ENCODE data around the gene CREB3L2. TPM values are rescaled to one million over a fixed set of nuclear protein-coding genes. Genes with fewer than 3 reads are reported as not detected.
"Not testable (repeated sequence)": the region's sequence is repeated elsewhere in the genome, so short reads cannot be mapped to it uniquely, and the experiment has no call there.

The CREB3L2 gene
- total RNA-seq, 1 experiment from 2014 or later, result 40.6 TPM

DNA sequence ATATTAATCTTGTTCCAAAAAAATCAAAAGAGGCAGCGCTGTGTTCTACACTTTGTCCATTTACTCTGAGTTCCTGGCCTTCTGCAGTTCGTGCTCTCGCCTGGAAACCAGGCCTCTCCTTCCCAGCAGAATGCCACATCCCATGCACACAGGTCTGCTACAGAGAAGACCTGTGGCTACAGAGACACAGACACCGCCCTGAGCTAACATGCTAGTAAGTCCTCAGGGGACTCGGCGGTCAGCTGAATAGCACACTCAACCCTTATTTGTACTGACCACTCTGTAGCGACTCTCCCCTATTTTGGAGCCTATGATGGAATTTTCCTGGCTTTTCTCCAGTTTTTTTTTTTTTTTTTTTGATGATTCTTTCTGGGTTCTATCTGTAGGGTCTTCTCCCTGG is 12.8 kb downstream of the CREB3L2 start:
- DNase-seq (ENCODE audit: low read depth), result peak; percentile 51

DNA sequence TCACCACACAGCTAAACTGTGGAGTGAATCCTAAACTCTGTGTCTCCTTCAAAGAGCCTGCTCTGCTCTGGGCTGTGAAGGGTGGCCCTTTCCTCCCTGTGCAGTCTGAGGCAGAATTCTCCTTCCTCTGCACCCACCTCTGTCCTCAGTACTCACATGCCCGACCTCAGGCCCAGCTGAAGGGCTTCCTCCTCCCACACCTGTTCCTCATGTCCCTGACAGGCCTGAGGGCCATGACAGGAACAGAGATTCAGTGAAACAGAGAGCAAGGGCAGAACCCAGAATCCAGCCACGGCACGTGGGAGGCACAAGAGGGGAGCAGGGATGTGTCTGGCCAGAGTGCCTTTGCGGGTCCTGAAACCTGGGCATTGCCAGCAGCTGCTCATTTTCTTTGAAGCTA is 13.9 kb downstream of the CREB3L2 start:
- DNase-seq (ENCODE audit: low read depth), result peak; percentile 70

DNA sequence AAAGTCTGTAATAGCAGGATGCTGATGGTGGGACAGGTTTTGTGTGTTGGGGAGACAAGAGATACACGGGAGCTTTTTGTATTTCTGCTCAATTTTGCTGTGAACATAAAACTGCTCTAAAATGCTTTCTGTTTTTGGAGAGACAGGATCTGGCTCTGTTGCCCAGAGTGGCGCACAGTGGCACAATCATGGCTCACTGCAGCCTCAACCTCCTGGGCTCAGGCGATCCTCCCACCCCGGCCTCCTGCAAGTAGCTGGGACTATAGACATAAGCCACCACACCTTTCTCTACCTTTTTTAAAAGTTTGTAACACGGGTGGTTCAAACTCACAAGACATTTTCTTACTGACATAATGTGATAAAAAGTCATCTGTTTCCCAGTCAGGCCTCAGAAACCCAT is 14.3 kb downstream of the CREB3L2 start:
- no peak for DNase-seq (ENCODE audit: low read depth)

DNA sequence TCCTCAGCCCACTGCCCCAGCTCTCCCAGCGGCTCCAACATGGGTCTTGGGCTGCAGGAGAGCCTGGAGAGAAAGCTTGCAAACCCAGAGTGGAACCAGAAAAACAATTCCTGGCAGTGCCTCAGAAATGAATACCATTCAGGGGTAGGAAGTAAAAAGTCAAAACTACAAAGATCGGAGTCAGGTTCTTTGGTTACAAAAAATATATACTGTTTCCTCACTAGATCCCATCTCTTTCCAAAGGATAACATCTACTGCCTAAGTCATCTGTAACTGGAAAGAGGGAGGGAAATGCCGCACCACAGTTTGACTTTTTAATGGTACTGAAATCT is 14.9 kb downstream of the CREB3L2 start:
- DNase-seq (ENCODE audit: low read depth), result no peak

DNA sequence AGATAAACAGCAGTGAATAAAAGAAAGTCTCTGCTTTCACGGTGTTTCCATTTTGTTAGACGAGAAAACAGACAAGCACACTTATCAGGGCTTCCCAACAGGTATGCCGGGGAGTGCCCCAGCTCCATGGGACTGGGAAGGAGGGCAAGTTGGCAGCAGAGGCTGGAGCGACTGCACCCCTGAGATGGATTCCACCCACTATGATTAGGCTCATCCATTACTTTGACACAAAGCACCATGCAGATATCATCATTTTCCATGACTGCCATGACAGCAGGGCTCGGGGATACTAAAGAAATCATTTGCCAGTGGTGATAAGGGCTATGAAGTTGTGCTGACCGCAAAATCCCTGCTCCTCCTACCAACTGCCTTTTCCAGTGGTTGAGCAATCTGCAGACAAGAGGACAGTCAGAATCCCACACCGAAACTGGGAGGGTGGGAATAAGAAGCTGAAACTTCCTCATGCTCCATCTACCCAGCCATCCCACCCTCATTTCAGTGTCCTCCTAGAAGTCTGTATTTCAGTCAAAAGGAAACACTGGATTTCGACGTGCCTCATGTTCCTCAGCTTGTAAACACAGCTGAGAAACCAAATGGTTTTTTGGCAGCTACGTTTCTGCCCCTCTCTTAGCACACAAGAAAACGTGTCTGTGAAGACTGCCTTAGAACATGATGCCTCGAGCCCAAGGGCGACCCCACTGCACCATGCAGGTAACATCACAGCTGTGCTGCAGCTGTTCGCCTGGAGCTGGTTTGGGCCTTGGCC is 15.5 kb downstream of the CREB3L2 start:
- DNase-seq (ENCODE audit: low read depth), result peak; percentile 93

DNA sequence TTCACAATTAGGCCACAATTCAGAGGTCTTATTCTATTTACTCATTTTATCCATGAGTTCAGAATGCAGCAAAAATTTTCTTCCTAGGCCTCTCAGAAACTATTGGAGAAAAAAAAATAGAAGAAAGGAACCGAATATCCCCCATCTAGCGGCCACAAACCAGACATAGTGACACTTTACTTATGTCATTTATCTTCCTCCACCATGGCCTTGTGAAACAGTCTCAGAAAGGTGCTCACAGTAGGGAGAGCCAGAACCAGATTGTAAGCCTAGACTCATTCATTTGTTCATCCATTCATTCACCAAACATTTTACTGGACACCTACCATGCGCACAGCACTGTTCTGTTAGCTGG is 16.0 kb downstream of the CREB3L2 start:
- no peak for DNase-seq (ENCODE audit: low read depth)

DNA sequence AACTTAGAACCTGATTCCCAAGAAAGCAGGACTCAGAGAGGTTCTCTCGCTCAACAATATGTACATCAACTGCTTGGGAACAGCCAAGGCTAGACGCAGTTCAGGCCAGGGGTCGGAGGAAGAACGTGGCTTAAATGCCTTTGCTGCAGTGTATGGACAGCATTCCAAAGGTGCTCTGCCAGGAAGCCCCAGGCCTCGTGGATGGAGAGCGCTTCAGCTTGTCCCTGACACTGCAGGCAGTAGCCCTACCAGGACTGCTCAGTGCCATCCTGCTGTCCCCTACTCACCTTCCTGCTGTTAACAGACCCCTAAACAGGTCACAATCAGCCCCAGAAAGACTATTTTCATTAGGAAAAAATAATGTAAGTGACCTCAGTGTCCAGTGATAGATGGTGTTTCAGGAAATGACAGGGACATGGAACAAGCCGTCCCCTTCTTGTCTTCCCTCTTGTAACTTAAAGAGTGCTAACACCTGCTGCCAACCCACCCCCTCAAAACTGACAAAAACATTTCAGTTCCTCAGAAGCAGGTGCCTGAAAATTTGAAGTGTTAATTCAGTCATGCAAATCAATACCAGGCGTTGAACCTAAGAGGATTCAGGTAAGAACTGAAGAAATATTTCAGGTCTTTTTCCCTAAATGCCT is 16.5 kb downstream of the CREB3L2 start:
- DNase-seq (ENCODE audit: low read depth), result no peak

DNA sequence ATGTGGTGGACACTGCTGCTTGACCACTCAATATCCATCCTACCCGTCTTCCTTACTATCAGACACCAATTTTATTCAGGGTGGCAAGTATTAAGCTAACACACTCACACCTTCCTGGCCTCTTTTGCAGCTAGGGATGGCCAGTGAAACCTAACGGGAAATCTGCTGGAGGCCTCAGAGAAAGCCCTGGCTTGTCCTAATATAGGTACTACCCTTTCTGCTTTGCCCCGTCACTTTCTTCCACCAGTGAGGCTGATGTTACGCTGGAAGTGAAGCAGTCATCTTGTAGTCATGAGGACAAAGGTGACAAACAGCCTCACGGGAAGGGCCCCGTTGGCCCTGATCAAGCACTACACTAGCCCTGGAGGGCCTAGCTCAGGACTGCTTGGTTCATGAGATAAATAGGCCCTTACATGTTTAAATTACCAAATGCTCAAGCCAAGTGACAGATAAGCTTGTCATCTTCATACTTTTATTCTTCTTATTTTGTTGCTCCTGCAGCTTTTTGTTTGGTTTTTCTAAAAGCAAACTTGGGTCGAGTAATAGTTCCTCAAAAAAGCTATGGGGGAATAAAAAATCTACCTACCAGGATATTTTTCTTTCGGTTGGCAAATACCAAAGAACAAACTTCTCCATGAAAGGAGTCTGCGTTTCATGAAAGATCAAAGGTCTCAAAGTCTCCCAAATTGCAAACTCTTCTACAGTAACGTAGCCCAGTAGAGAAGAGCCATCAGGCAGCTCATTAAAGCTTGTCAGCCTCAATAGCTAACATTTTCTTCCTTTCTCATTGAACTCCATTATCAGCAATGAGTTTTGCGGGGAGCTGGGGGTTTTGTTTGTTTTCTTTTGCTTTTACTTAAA is 17.5 kb downstream of the CREB3L2 start:
- DNase-seq (ENCODE audit: low read depth), result no peak

DNA sequence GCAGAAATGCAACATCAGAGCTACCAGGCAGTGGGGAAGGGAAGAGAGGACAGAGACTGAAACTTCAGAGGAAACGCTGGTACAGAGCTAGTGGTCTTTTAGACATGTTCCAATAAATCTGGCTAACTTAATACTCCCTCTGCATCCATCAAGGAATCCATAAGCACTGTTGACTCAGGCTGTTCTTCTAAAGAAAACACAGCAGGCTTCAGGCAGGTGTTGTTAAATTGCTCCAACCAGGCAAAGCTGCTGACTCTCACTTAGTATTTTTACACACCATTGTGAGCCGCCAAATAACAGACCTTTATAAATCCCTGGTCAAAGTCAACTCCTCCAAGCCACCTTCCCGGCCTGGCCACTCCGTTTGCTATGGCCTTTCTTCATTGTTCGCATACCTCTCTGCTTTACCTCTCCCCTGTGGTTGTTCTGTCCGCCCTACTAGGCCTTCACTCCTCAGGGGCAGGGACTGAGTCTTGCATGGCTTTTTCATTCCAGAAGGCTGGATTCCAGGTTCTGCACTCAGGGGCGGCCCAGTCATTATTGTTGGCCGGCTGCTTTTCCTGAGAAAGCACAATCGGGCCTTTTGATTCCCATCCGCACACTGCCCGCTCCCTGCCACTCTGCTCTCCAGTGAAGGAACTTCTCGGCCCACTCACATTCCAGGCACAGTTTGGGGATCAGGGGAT is 18.4 kb downstream of the CREB3L2 start:
- no peak for DNase-seq (ENCODE audit: low read depth)

DNA sequence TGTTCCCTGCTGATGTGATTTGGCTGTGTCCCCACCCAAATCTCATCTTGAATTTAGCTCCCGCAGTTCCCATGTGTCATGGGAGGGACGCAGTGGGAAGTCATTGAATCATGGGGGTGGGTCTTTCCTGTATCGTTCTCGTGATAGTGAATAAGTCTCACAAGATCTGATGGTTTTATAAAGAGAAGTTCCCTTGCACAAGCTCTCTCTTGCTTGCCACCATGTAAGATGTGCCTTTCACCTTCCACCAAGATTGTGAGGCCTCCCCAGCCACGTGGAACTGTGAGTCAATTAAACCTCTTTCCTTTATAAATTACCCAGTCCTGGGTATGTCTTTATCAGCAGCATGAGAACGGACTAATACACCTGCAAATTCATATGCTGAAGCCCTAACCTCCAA is 19.5 kb downstream of the CREB3L2 start:
- DNase-seq (ENCODE audit: low read depth), result not testable (repeated sequence)

DNA sequence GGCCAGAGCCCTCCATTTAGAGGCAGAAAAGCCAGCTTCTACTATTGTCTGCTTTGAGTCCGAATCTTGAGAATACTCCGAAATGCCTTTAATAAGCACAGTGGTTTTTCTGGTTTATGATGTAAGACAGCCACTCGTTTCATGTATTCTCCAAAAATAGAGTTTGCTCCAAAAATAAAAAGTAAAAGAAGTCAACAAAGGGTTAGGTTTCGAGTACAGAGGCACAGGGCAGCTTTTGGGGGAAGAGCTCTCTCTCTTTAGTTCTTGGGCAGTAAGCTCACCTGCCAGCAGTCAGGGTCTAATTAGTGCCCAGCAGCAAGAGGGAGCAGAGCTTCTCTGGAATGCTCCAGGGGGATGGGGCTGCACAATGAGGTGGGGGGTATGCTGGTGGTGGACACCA is 20.2 kb downstream of the CREB3L2 start:
- DNase-seq (ENCODE audit: low read depth), result peak; percentile 47

DNA sequence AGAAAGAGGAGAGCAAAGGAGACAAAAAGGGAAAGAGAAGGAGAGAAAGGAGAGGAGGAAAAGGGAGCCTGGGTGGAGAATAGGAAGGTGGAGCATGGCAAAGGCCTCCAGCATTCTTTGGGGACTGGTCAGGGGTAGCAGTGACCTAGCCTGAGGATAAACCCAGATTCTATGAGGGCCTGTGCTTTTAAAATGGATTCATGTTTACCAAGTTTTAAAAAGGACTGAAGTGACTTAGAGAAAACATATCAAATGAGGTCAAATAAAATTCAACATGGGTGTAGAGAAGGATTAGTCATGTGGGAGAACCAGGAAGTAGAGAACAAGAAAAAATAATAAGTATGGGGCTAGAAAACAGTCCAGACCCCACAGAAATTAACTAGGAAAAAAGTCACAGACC is 20.7 kb downstream of the CREB3L2 start:
- peak; percentile 38 for DNase-seq (ENCODE audit: low read depth)

DNA sequence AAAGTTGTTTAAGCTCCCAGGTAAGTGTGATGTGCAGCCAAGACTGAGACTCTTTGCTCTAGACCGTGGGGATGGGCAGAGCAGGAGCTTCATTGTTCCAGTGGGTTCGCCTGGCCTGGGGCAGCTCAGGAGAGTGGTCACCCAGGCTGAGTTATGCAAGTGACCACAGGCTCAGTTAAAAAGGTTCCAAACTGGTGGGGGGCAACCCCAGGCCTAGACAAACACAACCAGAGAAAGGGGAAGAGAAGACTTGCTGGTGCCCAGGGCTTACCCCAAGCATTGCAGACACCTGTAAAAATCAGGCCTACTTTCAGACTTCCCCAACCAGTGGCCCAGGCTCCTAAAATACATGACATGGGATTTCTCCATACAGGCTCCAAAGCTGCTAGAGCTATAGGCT is 21.6 kb downstream of the CREB3L2 start:
- DNase-seq (ENCODE audit: low read depth), result no peak

DNA sequence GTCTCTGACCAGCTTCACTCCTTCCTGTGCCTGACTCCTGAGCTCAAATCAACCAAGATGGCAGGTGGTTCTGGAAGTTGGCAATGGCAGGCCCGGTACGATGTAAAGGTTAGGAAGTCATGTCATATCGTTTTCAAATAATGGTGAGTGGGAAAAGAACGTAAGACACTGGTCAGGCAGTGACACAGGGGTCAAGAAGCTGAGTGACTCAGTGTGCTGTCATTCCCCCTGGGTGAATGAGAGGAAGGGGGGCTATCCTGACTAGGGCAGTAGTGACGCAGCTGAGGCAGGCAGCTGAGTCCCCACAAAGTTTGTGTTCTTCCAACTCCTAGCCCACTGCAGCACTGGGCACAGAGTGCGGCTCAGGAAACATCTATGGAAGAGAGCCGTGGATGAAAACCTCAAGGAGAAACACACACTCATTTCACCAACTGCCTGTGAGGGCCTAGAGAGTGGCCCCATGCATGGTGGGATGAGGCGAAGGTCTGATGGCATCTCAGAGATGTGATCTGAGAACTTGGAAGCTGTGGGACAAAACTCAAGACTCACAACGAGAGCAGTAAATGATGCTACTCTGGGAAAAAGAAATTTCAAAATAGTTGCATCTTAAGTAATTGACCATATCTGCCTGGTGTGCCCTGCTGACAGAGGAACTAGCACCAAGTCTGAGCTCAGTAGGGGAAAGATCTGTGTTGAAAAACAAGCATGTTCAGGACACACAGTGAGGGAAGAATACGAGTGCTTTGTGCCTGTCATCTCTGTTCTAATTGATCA is 23.2 kb downstream of the CREB3L2 start:
- peak; percentile 100 for DNase-seq (ENCODE audit: low read depth)

DNA sequence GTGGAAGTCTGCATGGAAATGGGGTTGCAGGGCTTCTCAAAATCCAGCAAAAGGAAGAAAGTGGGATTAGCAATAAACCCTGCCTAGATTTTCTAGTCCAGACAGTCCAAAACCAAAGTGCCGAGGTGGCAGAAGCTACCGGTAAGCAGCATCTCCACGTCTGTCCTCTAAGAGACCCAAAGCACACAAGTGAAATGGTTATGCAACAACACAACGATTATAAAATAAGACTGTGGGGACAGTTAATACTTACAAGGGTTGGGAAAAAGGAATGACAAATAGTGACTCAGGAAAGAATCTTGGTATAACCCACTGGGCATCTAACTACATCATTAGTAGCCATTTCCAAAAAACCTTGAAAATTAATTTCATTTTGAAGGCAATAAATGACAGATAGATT is 24.7 kb downstream of the CREB3L2 start:
- DNase-seq (ENCODE audit: low read depth), result peak; percentile 75

DNA sequence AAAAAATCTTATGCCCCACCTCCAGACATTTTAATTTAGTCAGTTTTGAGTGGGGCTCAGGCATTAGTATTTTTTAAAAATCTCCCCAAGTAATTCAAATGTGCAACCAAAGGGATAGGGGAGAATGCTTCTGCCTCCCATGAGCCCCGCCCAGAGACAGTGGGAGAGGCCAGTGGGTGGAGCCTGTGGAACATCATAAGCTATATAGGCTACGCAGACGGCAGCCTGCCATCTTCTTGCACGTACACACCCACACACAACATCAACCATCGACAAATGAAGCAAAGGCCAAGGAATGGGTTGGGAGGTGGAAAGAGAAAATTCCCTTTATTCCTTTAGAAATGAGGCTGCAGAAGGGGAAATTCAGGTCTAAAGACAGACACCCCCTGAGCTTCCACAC is 25.2 kb downstream of the CREB3L2 start:
- DNase-seq (ENCODE audit: low read depth), result no peak

DNA sequence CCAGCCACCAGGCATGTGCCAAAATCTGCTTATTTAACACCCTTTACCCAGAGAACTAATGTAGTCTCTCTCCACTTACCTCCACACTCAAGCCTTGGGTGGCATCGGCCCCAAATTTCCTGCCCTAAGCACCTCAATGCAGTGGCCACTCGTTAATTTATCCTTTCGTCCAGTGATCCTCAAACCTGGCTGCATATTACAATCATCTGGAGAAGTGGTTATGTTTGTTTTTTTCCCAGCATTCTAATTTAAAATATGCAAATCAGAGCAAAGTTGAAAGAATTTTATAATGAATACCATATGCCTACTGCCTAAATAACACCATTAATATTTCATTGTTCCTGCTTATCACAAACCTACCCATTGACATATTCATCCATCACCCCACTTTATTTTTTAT is 25.7 kb downstream of the CREB3L2 start:
- no peak for DNase-seq (ENCODE audit: low read depth)

DNA sequence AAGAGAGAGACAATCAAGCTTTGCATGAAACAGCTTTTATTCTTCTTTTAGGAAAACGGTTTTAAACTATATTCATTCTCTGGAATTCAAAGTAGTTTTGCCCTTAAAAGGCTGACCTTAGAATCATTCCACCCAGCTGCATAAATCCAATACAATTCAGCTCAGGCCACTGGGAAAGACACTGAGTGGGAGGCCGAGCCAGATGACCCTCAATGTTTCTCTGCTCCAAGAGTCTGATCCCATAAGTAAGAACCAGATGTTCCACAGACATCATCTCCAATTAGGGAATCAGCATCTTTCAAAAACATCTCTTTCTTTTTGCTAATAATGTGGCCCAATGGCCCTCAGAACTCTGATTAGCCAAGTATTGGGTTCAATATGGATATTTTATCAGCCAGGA is 26.1 kb downstream of the CREB3L2 start:
- no peak for DNase-seq (ENCODE audit: low read depth)

DNA sequence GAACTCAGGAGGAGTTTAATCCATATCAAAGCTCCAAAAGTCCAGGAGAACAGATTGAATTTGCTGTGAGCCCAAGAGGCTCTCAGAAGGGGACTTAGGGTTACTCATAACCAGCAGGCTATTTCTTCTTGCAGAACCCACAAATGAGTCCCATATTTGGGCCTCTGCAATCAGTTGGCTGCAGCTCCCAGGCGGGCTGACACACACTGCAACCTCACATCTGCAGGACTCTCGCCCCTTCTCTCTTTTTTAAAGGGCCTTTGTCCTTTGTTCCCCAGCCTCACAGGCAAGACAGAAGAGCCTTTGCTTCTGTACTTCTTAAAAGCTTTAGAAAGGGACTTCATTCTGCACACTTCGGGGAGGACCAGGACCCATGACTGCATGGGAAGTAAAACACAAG is 26.7 kb downstream of the CREB3L2 start:
- DNase-seq (ENCODE audit: low read depth), result peak; percentile 77

DNA sequence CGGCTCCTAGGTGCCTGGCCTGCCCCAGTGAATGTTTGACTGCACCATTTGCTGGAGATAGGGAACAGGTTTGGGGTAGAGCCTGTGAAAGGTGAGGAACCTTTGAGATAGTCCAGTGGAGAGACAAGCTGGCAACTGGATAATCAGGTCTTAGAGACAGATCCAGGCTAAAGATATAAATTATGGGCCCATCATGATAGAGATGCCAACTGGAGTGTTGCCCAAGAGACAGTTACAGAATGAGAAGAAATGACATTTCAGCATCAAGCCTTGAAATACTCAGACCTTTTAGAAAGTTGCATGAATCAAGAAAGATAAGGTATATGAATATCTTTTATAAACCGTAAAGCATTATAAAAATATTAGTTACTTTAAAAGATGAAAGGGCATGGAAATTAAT is 27.1 kb downstream of the CREB3L2 start:
- DNase-seq (ENCODE audit: low read depth), result no peak

DNA sequence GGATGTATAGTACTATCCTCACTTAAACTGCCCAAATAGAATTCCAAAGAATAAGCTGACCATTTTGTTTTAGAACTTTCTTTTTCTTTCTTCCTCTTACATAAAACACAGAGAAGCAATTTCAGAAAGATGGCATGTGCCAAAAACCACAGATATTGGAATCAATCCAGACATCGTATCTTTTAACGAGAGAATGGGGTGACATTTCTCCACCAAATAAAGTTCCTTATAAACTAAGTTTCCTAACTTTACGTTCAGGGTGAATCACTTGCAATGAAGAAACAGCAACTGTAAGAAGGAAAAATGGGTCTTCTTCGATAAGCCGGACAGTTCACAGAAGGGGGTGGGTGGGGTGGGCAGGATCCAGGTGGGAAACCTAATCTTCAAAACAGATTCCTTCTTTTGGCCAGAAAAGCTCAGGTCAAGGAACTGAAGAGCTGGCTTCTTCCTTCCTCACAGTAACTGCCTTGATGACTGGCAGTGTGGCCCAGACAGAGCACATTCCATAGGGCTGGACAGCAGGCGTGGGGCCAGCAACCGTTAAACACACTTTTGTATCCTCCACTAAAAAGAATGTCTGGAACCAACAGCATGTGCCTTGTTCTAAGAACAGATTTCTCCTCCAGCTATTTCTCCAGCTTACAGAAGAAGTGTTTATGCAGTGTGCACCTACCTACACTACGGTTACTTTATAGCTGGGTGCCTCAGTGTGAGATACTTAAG is 31.5 kb downstream of the CREB3L2 start:
- DNase-seq (ENCODE audit: low read depth), result peak; percentile 83
